Suprapubic skin (tissue), 4 donors: ENCODE results near the gene GGT5.
"Not testable (repeated sequence)": the region's sequence is repeated elsewhere in the genome, so short reads cannot be mapped to it uniquely, and the experiment has no call there.

ENCODE experiments used
- EP300 ChIP-seq: sonication (generic); formaldehyde crosslinking; IDR thresholded peaks from one replicate; pipeline ENCODE4 v1.6.1; 2017; ENCODE audit warnings: antibody characterized with exemption
- POLR2A ChIP-seq, 2 donors: fragments of 450-650 bp; IDR thresholded peaks; one replicate each; pipeline ENCODE4 v1.6.1; 2017; ENCODE audit warnings: antibody characterized with exemption in 2 of 2, mild to moderate bottlenecking in 2 of 2, moderate library complexity in 2 of 2
- POLR2AphosphoS5 ChIP-seq, 3 donors: sonication (generic); formaldehyde crosslinking; IDR thresholded peaks; one replicate each; pipeline ENCODE4 v1.6.1; 2017; ENCODE audit warnings: antibody characterized with exemption in 3 of 3
- TF ChIP-seq, protein P1 (sequence below), 2 donors: fragments of 200-600 bp in 1 of 2; fragments of 450-650 bp in 1 of 2; sonication (generic) in 1 of 2; IDR thresholded peaks; one replicate each; pipeline ENCODE4 v1.5.1; 2016 to 2019; ENCODE audit warnings: antibody characterized with exemption in 2 of 2, mild to moderate bottlenecking in 1 of 2, moderate library complexity in 1 of 2

GRCh38 chr22:24274696-24275405 is 30.0 kb upstream of the GGT5 start:
- TF ChIP-seq, protein P1, sequence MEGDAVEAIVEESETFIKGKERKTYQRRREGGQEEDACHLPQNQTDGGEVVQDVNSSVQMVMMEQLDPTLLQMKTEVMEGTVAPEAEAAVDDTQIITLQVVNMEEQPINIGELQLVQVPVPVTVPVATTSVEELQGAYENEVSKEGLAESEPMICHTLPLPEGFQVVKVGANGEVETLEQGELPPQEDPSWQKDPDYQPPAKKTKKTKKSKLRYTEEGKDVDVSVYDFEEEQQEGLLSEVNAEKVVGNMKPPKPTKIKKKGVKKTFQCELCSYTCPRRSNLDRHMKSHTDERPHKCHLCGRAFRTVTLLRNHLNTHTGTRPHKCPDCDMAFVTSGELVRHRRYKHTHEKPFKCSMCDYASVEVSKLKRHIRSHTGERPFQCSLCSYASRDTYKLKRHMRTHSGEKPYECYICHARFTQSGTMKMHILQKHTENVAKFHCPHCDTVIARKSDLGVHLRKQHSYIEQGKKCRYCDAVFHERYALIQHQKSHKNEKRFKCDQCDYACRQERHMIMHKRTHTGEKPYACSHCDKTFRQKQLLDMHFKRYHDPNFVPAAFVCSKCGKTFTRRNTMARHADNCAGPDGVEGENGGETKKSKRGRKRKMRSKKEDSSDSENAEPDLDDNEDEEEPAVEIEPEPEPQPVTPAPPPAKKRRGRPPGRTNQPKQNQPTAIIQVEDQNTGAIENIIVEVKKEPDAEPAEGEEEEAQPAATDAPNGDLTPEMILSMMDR (IDR thresholded peaks at IDR 0.05): not testable (repeated sequence)
- TF ChIP-seq EP300; POLR2AphosphoS5 (IDR thresholded peaks at IDR 0.05); POLR2A (IDR thresholded peaks at IDR 0.05): not testable (repeated sequence)
